Posterior vena cava (tissue), 2 donors: Measurements from ENCODE around the gene TNKS2. TPM values are rescaled to one million over a fixed set of nuclear protein-coding genes. Genes with fewer than 3 reads are reported as not detected.
"Not testable (repeated sequence)": the region's sequence is repeated elsewhere in the genome, so short reads cannot be mapped to it uniquely, and the experiment has no call there.

ENCODE experiments used
- DNase-seq: peaks from one replicate; pipeline ENCODE4 v3.0.0-alpha.2; 2020; ENCODE audit warnings: low spot score
- intact Hi-C, 2 donors: fragments of 100-400 bp; cut with DNase I; formaldehyde crosslinking; loops; one replicate each; pipeline versions ENCODE4 v1.14.1 to v1.14.2; 2022 to 2023
- long read RNA-seq, 2 donors: library from polyadenylated mRNA; unstranded; transcript quantifications; one replicate each; pipeline ENCODE4 v2.0.0, GENCODE V29; 2020 to 2021
- total RNA-seq, 2 donors: library from RNA; stranded (reverse); fragmentation: NEBNext Ultra II Directional; extraction: Animal tissue kit (Norgen Biotek cat#: 25700); gene quantifications; one replicate each; pipeline ENCODE4 v1.2.1, GENCODE V29; 2021
- donor health status: DM: yes; HTN: yes; CAD: no.
- donor health status: DM: yes; HTN: yes; CAD: no.

The TNKS2 gene
- 10 to 100 TPM; 29.8 to 38.1 TPM for total RNA-seq
- long read RNA-seq, donor 1, partial matches to known transcripts: 2 of 5 reads
- long read RNA-seq, donor 1, other reads (novel, unspliced or antisense): 3 of 5 reads
- long read RNA-seq, donor 2, partial matches to known transcripts: 4 of 5 reads
- long read RNA-seq, donor 2, other reads (novel, unspliced or antisense): 1 of 5 reads

DNA sequence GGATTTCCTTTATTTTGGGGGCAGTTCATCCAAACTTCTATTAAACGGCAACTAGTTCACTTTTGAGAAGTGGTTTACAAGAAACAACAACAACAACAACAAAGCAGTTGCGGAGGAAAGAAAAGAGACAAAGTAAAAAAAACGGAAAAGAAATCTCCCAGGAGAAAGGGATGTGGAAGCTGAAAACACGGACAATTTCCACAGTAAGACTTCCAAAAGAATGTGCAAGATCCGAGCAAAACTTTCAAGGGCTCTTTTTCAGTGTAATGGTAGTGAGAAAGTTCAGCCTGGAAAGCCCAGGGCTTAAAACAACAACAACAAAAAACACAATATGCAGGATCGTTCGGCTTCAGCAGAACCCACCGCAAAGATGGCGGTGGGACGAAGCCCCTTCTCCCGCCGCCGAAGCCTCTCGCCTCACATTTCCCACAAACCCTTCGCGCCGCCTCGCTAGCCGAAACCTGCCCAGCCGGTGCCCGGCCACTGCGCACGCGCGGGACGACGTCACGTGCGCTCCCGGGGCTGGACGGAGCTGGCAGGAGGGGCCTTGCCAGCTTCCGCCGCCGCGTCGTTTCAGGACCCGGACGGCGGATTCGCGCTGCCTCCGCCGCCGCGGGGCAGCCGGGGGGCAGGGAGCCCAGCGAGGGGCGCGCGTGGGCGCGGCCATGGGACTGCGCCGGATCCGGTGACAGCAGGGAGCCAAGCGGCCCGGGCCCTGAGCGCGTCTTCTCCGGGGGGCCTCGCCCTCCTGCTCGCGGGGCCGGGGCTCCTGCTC, at the start of gene TNKS2:
TNKS2 (plus strand) TSS at position 553 of the 775 bp plus-strand sequence. CDS start 265 bp downstream, outside the sequence.
- intact Hi-C loops: no loop called here
- DNase-seq: peak; percentile 98

DNA sequence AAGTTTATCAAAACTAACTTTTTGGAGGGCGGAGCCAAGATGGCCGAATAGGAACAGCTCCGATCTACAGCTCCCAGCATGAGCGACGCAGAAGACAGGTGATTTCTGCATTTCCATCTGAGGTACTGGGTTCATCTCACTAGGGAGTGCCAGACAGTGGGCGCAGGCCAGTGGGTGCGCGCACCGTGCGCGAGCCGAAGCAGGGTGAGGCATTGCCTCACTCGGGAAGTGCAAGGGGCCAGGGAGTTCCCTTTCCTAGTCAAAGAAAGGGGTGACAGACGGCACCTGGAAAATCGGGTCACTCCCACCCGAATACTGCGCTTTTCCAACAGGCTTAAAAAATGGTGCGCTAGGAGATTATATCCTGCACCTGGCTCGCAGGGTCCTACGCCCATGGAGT, 48.6 kb upstream of the TNKS2 start:
- DNase-seq, intact Hi-C loops: not testable (repeated sequence)

DNA sequence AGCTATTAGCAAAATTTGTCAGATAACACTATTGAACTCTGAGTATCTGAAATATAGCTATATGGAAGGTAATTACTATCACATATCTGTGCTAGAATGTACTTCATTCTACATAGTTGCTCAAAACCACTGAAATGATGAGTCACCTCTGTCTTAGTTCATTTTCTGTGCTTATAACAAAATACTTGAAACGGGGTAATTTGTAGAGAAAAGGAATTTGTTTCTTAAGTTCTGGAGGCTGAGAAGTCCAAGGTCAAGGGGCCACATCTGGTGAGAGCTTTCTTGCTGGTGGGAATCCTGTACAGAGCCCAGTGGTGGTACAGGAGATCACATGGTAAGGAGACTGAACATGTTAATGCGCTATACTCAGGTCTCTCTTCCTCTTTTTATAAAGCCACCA, 41.9 kb upstream of the TNKS2 start:
- DNase-seq: no peak
- intact Hi-C loops: no loop called here

DNA sequence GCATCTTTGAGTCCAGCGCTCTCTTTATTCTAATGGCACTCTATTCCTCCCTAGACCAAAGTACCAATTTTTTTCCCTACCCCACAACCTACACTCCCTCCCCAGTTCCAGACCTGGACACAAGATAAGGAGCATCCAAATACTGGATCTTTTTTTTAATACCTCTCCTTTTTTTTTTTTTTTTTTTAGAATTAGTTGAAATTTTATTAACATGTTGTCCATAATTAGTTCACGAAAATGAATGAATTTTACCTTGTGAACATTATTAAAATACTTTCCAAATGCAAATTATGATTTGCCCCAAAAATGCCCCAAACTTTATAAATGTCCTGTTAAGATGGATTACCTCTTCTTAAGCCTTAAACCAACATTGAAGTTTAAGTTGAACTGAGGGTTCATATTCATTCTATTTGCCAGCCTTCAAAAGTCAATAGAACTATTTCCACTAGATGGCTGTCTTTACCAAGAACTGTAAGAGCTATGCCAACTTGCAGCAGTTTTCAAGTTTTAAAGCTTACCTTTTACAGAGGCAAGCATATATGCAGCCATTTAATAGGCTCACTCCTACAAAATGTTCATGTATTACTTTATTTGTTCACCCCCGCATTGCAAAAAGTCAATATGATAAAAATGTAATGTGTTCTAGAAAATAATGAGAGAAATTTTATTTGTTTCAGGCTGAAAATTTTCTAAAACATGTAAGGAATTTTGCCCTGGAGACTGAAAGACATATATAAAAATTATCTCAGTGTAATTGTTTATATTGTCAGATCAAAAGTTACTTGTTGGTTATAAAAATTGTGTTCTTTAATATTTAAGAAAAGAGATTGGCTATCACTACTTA, 39.7 kb upstream of the TNKS2 start:
- intact Hi-C loops: no loop called here
- DNase-seq: no peak

DNA sequence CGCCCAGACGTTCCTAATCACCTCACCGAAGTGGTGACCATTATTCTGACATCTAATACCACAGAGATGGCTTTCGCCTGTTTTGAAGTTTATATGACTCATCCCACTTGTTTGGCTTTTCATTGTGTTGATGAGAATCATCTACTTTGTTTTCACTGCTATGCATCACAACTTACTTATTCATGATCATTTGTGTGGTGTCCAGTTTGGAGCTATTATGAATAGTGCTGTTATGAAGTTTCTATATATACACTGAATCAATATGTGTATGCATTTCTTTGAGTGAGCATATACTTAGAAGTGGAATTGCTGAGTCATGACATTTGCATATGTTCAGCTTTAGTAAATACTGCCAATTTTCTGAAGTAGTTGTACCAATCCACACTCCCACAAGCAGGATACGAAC, 38.6 kb upstream of the TNKS2 start:
- intact Hi-C loops: no loop called here
- DNase-seq: no peak

DNA sequence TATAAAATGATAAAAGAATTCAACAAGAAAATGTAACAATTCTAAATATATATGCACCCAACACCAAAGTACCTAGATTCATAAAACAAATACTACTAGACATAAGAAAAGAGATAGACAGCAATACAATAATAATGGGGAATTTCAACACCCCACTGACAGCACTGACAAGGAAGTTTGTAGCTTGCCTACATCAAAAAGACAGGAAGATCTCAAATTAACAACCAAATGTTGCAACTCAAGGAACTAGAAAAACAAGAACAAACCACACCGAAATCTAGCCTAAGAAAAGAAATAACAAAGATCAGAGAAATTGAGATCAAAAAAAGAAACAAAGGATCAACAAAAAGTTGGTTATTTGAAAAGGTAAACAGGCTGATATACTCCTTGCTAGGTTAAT, 36.5 kb upstream of the TNKS2 start:
- intact Hi-C loops: no loop called here
- DNase-seq: no peak

DNA sequence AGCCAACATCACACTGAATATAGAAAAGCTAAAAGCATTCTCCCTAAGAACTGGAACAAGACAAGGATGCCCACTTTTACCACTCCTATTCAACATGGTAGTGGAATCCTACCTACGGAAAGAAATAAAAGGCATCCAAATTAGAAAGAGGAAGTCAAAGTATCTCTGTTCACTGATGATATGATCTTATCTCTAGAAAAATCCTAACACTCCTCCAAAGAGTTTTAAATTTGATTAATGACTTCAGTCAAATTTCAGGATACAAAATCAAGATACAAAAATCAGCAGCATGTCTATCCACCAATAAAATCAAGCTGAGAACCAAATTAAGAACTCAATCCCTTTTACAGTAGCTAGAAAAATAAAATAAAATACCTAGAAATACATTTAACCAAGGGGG, 35.3 kb upstream of the TNKS2 start:
- no peak for DNase-seq
- intact Hi-C loops: no loop called here

DNA sequence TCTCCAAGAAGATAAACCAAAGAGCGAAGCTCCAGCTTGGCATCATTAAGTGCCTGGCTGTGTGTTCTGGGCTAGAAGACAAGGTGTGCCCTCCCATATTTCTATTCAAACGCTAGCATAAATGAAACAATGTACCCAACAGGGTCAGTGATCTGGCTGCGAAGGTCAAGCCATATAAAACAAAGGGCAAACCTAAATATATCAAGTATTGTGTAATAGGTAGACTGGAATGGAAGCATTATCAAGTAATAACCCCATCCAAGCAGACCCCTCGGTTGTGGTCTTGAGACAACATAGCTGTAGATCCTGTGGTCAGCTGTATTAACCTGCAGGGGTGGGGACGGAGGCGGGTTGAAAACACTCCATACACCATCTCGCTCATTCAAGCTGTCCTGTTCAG, 31.6 kb upstream of the TNKS2 start:
- intact Hi-C loops: no loop called here
- no peak for DNase-seq

- no peak for DNase-seq
- intact Hi-C loops: no loop called here
These were observed 30.1 kb upstream of the TNKS2 start for GRCh38 chr10:91768123-91768522.

GRCh38 chr10:91771907-91772306, 26.3 kb upstream of the TNKS2 start:
- no peak for DNase-seq

DNA sequence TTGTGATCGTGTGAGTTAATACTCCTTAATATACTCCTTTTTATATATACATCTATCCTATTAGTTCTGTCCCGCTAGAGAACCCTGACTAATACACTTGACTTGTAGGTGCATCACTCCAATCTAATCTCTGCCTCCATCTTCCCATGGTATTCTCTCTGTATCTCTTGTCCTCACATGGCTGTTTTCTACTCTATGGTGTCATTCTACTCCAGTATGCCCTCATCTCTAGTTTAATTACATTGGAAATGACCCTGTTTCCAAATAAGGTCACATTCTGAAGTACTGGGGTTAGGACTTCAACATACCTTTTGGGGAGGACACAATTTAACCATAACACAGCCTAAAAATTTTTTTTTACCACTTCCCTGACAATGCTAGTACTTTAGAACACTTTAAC, 25.8 kb upstream of the TNKS2 start:
- DNase-seq: no peak
- intact Hi-C loops: no loop called here

More at GRCh38 chr10:91771907-91772306, 26.3 kb upstream of the TNKS2 start:
- intact Hi-C loops: no loop called here

GRCh38 chr10:91772869-91773268, 25.4 kb upstream of the TNKS2 start:
- DNase-seq: no peak
- intact Hi-C loops: no loop called here

DNA sequence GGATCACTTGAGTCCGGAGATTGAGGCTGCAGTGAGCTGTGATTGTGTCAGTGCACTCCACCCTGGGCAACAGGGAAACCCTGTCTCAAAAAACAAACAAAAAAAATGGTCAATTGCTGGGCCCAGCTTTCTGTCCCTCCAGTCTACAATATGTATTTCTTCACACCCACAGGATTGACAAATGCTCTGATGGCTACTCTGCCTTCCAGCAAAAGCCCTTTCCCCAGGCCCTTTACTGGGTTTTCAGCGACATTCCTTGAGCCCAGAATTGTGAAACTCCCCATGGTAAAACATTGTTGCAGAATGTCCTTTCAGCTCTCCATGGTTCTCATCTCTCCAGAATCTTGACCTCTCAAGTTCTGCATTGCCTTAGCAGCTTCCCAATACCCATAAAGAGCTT, 23.7 kb upstream of the TNKS2 start:
- intact Hi-C loops: no loop called here

GRCh38 chr10:91775731-91776130, 22.5 kb upstream of the TNKS2 start:
- DNase-seq: no peak
- intact Hi-C loops: no loop called here

More for the DNA sequence above, 23.7 kb upstream of the TNKS2 start:
- no peak for DNase-seq

DNA sequence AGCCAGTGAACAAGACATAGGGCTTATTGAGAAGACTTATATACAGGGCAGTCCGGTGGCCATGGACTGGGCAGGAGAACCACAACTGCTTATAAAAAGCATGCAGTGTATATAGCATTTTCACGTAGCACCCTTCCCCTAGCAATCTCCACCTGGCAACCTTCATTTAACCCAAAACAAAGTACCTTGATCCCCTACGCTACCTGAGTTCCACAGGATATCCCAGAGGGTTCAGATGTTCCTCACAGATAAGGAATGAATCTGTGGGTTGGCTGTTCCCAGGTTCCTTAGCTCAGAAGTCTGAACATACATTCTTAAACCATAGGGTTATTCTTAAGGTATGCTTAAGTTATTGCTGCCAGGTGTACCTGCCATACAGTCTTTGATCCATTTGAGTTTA, 22.0 kb upstream of the TNKS2 start:
- intact Hi-C loops: no loop called here
- no peak for DNase-seq

GRCh38 chr10:91778485-91778884, 19.7 kb upstream of the TNKS2 start:
- intact Hi-C loops: no loop called here
- no peak for DNase-seq

DNA sequence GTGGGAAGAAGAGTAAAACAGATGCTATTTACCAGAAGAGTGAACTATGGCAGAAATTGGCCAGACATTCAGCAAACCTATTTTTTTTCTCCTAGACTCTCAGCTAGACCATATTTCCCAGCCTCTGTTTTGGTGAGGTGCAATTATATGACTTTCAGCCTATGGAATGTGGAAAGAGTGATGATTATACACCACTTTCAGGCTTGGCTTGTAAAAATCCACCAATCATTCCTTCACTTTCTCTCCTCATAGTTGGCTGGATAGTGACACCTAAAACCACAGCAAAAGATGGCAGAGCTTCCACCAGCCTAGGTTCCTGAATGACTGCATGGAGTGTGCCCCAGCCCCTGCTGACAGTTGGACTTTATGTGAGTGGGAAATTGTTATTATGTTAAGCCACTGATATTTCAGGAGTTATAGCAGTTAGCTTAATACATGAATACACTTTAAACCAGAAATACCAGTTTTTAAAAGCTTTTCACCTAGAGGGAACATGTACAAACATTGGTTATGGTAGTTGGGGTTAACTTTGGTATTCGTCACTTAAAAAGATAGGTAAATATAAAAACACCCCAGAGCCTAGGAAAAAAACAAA, 19.1 kb upstream of the TNKS2 start:
- DNase-seq: no peak
- intact Hi-C loops: no loop called here

- intact Hi-C loops: no loop called here
- no peak for DNase-seq
These were observed 15.7 kb upstream of the TNKS2 start for GRCh38 chr10:91782539-91782938.

DNA sequence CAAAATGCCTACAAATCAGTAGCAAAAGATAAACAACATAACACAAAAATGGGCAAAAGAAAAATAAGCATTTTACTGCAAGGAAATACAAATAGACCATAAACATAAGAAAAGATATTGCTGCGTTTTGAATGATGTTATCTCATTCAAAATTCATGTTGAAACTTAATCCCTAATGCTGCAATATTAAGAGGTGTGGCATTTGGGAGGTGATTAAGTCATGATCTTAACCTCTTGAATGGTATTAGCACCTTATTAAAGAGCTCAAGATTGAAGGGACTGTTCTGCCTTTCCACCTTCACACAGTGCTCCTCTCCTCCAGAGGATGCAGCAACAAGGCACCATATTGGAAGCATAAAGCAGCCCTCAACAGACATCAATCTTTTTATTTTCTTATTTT, 12.4 kb upstream of the TNKS2 start:
- DNase-seq: no peak
- intact Hi-C loops: no loop called here

DNA sequence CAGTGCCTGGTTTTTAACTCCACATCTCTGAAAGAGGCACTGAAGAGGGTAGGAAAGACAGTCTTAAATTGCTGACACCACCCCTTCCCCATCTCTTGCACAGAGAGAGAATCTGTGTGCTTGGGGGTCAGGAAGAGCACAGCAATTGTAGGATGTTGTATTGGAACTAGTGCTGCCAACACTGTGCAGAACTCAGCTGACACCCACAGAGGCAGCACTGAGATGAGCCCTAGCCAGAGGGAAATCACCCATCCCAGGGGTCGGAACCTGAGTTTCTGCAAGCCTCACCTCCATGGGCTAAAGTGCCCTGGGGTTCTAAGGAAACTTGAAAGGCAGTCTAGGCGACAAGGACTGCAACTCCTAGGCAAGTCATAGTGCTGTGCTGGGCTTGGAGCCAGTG, 11.0 kb upstream of the TNKS2 start:
- intact Hi-C loops: no loop called here
- DNase-seq: no peak
